ENCODE results near the gene PON3. TPM values are rescaled to one million over a fixed set of nuclear protein-coding genes. Genes with fewer than 3 reads are reported as not detected.

PON3 gene
- total and polyA plus RNA-seq, 2 of the 8 experiments (the other 6 are each of a cell fraction or from before 2014, with no cell fraction given) = not detected

GRCh38 chr7:95335093-95335492 is 61.1 kb downstream of the PON3 start:
- CTCF ChIA-PET (ENCODE audit: partially characterized antibody) = interaction anchor here (0.9 to 1.4 kb wide), 2 partner anchors 9 to 176 kb away, joined by 3 to 4 read pairs; no protein-coding TSS in a partner anchor
- no peaks in the 10 kb centered on the region for H4K20me1 ChIP-seq (replicated peaks in 1 of 2; ENCODE audit: control insufficient read depth in 1 of 2, insufficient read depth in 2 of 2, low read length in 2 of 2)
- H4K91ac ChIP-seq (replicated peaks; ENCODE audit: insufficient read length, low read length) = no peak overlapping the region
- FAIRE-seq (no peak), DNase-seq (ENCODE audit: low read depth in 1 of 2, low spot score in 2 of 2) (no peak)
- no peak overlapping the region for H3K18ac ChIP-seq (ENCODE audit: extremely low read depth, low read length)
- POLR2A ChIA-PET (ENCODE audit: partially characterized antibody) = no interaction called here
- H3K4me3 ChIP-seq (ENCODE audit: extremely low read depth in 1 of 4, insufficient read depth in 2 of 4, low read depth in 3 of 4, low read length in 4 of 4) = no peak overlapping the region
- no peak overlapping the region for H2BK120ac ChIP-seq (replicated peaks; ENCODE audit: low read depth, low read length)
- no peak overlapping the region for H3K14ac ChIP-seq (ENCODE audit: insufficient read length)
- H3K4me2 ChIP-seq (ENCODE audit: insufficient read depth in 1 of 2, low read depth in 2 of 2, low read length in 2 of 2) = no peak overlapping the region
- H3K36me3 ChIP-seq (ENCODE audit: control insufficient read depth in 2 of 4, insufficient read depth in 4 of 4, low read length in 3 of 4) = no peaks in the 10 kb centered on the region
- H3K27ac ChIP-seq (ENCODE audit: low read depth, low read length) = no peak overlapping the region
- no peak overlapping the region for H3K4ac ChIP-seq (replicated peaks; ENCODE audit: insufficient read length, low read depth, low read length)
- no peak overlapping the region for H2BK20ac ChIP-seq (ENCODE audit: low read length)
- H3K9ac ChIP-seq (replicated peaks in 1 of 4; ENCODE audit: extremely low read depth in 1 of 4, low read depth in 3 of 4, low read length in 3 of 4) = no peak overlapping the region
- H3K23me2 ChIP-seq (ENCODE audit: low read depth, low read length) = no peaks in the 10 kb centered on the region
- no peaks in the 10 kb centered on the region for H3K79me2 ChIP-seq (ENCODE audit: control insufficient read depth in 1 of 2, insufficient read depth in 2 of 2, low read length in 2 of 2)
- no peaks in the 10 kb centered on the region for H3K9me3 ChIP-seq (ENCODE audit: insufficient read depth in 2 of 2, low read depth in 1 of 2, low read length in 1 of 2)
- TF ChIP-seq NRF1 (IDR thresholded peaks at IDR 0.05; ENCODE audit: low read depth, low read length) (no peak), CHD2 (IDR thresholded peaks at IDR 0.05; ENCODE audit: low read length) (no peak), SP1 (IDR thresholded peaks at IDR 0.05; ENCODE audit: low read depth, low read length) (no peak)
- H2BK15ac ChIP-seq (ENCODE audit: low read length) = no peak overlapping the region
- no peak overlapping the region for H2AK5ac ChIP-seq (ENCODE audit: low read depth, low read length)
- H3K23ac ChIP-seq (ENCODE audit: insufficient read length) = no peak overlapping the region
- H3K79me1 ChIP-seq (ENCODE audit: low read depth, low read length) = no peaks in the 10 kb centered on the region
- H2BK12ac ChIP-seq (ENCODE audit: low read depth, low read length) = no peak overlapping the region
- no peak overlapping the region for H3K56ac ChIP-seq (replicated peaks; ENCODE audit: insufficient read length, low read depth, low read length)
- no peaks in the 10 kb centered on the region for H3K27me3 ChIP-seq (replicated peaks in 1 of 4; ENCODE audit: control insufficient read depth in 3 of 4, extremely low read depth in 1 of 4, insufficient read depth in 3 of 4, low read length in 3 of 4)
- no peaks in the 10 kb centered on the region for H3K4me1 ChIP-seq (replicated peaks in 1 of 4; ENCODE audit: control insufficient read depth in 3 of 4, insufficient read depth in 4 of 4, low read length in 3 of 4)
- no peak overlapping the region for H4K8ac ChIP-seq (ENCODE audit: extremely low read depth, insufficient read depth, low read length)
- H2BK5ac ChIP-seq (ENCODE audit: low read depth, low read length) = no peak overlapping the region
- no peak overlapping the region for H2AFZ ChIP-seq (ENCODE audit: low read length)
- no peak overlapping the region for H4K5ac ChIP-seq (ENCODE audit: insufficient read length, low read depth, low read length)
